ENCODE measurements around the gene ODC1. TPM values are rescaled to one million over a fixed set of nuclear protein-coding genes. Genes with fewer than 3 reads are reported as not detected.
"Not testable (repeated sequence)": the region's sequence is repeated elsewhere in the genome, so short reads cannot be mapped to it uniquely, and the experiment has no call there.

Gene ODC1
- total RNA-seq, 1 donor from 2014 or later: 35.5 TPM

DNA sequence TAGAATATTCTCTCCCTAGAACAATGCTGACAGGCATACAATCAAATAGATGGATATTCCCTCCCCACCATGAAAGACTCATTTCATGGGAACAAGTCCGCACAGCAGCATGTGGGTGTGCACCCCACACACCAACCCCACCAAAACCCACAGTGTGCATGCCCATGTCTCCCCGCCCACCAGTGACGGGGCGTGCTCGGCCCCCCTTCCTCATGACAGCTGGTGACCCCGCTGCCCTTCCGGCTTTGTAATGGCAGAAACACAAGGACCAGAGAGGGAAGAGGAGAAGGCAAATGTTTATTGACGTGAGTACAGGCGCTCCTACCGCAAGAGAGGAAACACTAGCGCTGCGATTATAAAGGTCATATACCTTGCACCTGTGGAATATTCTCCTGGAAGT is 30.8 kb upstream of the ODC1 start:
- no peak for DNase-seq (ENCODE audit: low read depth in 2 of 2)

DNA sequence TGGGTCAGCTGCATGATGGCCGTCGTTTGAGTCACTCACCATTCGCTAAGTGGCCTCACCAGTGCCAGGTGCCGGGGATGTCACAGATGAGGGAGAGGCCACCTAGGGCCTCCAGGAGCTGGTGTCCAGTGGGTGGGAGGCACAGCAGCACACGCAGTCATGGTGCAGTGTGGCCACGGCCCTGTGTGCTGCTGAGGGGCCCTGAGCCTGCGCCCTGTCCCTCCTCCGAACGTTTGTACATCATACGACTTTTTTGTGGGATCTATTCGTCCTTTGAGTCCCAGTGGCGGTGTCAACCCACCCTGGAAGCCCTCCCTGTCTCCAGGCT is 30.1 kb upstream of the ODC1 start:
- DNase-seq (ENCODE audit: low read depth in 2 of 2): no peak

DNA sequence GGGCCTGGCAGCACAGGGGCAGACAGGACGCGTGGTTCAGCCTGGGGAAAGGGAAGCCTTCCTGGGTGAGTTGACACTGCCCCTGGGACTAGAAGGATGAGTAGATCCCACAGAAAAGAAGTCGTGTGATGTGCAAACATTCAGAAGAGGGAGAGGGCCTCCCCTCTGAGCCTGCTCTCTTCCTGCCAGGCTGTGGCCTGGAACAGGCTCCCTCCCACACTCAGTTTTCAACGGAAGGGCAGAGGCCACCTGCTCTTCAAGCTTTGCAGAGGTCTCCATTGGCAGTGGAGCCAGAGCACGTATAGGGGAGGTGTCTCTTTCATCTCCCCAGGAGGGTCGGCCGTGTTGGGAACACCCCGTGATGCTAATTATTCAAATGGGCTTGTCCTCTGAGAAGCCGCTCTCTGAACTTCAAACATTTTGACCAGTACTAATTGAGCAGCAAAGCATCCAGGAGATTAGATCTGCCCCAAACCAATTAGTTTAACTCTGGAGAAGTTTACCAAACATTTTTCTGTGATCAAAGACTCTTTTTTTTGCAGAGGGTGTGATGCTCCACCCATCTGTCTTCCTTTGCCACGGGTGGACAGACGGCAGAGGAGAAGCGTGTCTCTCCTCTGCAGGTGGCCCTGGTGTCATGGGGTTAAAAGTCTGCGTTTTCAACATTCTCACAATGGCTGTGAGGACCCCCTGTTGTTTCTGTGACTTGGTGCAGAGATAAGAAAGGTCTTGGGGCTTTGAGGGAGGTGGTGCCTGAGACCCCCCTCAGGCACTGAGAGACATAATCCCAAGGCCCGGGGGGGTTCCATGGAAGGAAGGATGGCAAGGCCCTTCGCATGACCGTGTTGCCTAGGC is 29.5 kb upstream of the ODC1 start:
- no peak for DNase-seq (ENCODE audit: low read depth in 2 of 2)

DNA sequence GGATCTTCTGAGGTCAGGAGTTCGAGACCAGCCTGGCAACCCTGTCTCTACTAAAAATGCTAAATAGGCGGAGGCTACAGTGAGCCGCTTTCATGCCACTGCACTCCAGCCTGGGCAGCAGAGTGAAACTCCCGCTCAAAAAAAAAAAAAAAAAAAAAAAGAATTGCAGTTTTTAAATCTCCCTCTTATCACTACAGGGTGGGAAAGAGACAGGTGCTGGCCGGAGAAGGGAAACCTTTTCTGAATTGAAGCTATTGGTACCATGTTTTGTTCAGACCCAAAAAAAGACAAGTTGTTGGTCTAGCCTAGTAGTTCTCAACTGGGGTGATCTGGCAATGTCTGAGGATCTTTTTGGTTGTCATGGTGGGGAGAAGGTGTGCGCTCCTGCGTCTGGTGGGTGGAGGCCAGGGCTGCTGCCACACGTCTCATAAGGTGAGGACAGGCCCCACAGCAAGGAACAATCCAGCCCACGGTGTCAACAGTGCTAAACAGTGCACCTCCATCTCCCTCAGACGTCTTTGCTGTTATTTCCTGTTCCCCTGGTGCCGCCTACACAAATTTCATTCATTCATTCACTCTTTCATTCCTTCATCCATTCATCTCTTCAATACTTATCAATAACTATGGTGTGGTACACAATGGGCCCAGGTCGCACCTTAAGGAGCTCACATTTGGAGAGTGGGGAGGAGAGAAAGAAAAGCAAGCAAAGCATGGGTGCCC is 28.8 kb upstream of the ODC1 start:
- DNase-seq (ENCODE audit: low read depth in 2 of 2): no peak

DNA sequence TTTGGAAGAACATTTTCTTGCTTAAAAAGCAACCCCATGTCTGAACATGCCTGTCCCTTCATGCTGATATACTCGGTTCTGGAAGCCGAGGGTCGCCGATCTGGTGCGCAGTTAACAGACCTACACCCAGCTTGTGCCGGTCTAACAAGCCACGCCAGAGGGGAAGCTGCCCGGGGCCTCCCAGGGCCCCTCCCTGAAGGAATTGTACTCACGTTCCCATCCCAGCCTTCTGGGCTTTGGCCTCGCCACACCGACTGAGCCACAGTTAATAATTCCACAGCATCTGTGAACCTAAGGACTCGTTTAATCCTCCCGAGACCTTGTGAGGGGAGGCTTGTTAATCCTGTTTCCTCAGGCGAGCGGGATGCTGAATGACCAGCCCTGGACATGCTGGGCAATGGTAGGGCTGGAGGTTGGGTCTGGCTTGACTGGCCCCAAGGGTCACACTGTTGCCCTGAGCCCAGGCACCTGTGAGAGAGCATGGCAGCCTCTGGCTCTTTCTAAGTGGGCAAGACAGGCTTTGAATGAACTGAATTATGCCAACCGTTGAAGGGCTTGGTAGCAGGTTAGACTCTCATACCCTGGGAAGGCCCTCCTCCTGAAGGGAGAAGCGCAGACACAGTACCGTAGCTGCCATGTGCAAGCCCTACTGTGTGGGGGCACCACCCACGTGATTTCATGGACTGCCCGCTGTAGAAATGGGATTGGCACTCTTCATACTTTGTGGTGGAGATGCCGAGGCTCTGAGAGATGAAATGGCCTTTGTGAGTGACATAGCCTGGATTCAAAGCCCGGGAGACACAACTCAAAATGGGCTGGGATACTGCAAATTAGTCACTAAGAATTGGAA is 27.9 kb upstream of the ODC1 start:
- DNase-seq (ENCODE audit: low read depth in 2 of 2): no peak

DNA sequence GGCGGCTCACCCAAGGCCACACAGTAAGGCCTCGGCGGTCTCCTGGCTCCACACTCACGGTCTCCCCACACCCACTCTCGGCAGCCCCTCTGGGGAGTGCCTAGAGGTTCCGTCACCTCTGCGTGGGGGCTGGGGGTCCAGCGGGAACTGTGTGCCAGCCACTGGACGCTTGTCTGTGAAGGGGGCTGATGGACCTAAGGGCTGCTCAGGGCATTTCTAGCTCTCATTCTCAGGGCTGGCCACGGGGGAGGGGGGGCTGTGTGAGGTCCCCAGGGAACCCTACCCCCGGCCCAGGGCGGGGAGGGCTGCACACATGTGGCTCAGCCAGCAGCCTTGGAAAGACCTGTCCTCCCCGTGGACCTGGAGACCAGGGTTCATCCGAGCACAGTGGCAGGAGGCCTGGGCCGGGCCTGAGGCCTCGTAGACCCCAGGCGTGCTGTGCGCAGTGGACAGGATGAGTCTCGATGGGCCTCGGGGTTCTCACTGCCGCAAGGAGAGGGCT is 27.1 kb upstream of the ODC1 start:
- DNase-seq (ENCODE audit: low read depth in 2 of 2): no peak

DNA sequence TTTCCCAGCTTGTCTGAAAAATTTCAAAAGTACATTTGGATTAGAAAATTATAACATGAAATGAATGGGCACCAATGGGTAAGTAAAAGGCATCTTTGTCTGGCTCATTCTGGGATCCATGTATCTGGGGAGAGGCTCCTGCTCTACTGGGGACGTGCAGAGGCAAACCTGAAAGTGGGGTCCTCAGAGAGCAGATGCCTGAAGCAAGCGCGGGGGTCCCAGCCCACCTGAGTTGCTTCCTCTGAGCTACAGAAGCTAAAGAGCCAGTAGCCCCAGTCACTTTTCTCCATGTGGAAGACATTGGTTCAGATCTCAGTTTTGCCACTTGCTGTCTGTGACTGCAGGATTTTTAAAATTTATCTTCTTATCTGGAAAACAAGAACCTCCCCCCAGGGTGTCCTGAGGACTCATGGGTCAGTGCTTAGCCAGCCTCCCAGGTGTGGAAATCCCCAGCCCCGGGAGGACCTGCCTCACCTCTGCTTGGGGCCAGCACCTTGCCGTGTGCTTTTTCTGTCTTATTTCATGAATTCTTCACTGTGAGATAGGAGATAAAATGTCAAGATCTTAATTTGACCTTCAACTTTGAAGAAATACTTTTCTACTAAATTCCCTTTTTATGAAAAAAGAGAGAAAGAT is 25.1 kb upstream of the ODC1 start:
- DNase-seq (ENCODE audit: low read depth in 2 of 2): no peak

DNA sequence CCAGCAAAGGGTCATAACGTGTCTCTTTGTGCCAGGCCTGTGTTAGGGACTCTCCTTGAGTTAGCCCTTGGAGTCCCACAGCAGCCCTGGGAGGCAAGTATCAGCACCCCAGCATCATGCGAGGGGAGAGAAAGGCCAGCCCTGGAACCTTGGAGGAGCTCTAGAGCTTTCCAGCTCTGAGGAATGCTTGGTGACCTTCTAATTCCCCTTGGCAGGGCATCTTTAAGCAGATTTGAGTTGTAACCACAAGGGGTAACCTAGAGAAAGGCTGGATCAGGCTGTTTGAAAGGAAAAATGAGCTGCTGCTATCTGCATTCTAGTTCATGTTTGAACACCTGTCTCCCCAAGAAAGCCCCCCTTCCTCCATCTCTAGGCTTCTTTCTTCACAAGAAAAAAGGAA is 23.8 kb upstream of the ODC1 start:
- DNase-seq (ENCODE audit: low read depth in 2 of 2): no peak

DNA sequence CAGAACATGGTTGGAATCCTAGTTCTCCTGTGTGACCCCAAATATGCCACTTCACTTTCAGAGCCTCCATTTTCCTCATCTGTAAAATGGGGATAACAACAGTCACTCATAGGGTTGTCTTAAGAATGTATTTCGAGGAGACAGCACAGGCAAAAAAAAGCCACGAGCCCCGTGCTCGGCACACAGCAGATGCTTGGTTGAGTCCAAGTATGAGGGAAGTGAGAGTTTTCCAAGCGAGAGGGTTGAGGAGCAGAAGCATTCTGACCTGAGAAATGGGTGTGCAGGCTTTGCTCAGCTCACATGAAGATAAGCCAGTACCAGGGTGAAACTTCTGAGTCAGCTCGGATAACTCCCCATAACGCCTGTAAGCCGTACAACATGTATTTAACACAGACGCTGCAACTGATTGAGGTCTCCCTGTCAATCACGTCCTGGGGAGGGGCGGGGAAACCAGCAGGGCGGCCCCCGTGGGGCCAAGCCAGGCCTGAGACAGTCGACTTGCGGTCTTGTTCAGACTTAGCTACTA is 23.0 kb upstream of the ODC1 start:
- DNase-seq (ENCODE audit: low read depth in 2 of 2): no peak

DNA sequence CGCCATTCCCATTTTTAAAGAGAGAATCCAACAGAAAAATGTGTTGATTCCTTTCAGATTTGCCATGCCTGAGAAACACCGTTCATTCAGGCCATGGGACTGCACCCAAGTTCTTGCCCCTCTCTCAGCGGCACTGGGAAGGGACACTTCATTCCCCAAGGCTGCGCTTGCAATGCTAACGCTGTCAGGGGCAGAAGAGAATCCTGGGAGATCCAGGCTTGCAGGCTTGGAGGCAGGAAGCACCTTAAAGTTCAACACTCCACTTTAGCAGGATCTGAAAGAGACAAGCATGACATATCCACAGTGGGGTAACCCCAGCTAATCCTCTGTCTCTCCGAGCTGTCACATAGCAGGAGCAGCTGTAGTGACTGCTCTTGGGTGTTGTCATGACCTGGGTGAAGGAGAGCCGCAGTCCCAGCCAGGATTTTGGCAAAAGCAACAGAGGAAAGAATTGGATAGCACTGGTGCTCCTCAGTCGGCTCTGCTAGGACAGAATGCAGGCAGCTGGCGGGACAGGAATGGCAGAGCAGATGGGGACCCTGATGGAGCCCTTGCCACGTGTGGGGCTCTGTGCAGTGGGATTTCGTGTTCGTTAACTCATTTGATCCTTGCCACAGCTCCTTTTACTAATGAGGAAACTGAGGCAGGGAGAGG is 22.0 kb upstream of the ODC1 start:
- DNase-seq (ENCODE audit: low read depth in 2 of 2): no peak

DNA sequence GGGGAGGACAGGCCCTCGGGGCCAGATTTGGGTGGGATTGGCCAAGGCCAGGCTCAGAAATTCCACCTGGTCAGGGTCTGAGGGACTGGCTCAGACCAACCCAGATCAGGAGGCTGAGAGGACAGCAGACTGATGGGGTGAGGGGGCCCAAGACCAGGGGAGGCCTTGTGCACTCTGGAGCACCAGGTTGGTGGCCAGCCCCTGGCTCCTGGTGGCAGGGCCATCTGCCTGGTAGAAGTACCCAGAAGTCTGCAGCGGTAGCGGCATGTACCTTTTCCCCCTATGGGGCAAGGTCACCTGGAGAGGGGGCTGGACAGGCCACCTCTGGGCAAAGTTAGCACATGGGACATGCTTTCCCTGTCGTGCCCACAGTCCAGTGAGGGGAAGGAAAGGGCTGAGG is 21.2 kb upstream of the ODC1 start:
- no peak for DNase-seq (ENCODE audit: low read depth in 2 of 2)

DNA sequence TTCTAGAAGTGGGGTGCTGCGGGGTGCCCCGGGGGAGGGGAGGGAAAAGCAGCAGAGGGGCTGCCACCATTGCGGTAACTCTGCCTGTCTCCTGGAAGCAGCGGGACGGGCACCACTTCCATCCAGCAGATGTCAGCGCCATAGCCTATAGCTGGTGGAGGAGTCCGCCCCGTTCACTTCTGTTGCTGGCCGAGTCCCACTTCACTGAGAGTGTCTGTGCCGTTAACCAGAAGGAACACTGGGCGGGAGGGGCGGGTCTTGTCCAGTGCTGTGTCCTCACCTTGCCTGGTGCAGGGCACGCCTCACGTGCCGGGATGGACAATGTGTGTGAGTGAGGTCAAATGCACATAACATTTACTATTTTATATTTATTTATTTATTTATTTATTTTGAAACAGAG is 19.3 kb upstream of the ODC1 start:
- peak; percentile 20 to 21 for DNase-seq (ENCODE audit: low read depth in 2 of 2)

DNA sequence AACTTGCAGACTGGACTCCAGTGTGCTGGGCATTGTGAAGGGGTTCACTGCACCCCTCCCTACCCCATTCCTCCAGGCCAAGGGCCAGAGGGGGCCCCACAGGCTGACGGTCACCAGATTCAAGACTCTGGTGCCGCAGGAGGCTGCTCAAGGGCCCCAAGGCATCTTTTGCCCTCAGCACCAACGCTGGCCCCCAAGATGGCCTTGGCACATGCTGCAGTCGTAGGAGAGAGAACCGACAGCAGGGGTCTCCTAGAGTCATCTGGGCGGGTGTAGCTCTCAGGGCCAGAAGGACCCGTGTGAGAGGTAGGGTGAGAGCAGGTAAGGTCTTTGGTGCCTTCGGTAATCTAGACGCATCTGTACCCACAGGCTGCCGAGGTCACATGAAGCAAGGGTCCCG is 18.7 kb upstream of the ODC1 start:
- no peak for DNase-seq (ENCODE audit: low read depth in 2 of 2)

DNA sequence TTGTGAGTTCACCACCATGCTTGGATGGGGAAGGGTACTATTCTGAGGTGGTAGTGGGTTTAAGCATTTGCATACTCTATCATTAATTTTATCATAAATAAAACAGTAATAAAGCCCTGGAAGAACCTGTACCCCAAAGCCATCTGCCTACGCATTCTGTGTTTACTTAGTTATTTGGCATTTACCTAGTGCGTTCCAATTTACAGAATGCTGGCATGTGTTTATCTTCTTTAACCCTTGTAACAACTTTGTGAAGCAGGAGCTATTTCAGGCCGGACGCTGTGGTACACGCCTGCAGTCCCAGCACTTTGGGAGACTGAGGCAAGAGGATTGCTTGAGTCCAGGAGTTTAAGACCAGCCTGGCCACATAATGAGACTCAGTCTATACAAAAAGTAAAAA is 17.8 kb upstream of the ODC1 start:
- no peak for DNase-seq (ENCODE audit: low read depth in 2 of 2)

DNA sequence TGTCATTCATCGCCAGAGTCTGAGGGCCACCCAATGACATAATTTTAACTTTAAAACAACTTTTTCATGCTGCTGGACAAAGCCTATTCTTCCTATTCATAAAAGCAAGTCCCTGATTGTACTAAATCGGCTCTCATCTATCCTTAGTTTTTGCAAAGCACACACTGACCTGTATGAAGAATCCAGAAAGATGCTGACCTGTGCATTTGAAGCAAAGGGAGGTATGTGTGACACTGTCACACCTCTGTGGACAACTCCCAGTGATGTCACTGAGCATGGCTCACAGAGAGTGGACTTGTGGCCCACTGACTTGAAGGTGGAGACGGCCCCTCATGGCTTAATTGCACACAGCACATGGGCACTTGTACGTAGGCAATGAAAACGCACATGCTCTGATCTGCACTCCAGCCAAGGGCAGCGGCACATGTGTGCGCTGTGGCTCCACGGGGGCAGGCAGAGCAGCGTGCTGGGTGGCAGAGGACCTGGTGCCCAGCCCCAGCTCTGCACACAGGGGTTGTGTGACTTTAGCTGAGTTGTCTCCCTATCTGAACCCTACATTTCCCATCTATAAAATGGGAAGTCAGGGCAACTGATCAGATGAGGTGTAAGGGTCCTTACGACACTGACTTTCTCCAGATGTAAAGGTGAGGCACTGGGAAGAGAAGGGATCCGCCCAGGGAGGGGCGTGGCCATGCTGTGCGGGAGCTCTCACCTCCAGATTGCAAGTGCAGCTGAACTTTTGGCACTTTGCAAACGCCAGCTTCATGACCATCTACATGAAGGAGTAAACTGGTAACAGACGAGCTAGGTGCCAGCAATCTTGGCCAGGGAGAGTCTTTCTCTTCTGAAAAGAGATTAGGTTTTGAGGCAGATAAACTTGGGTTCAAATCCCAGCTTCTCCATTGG is 14.3 kb upstream of the ODC1 start:
- no peak for DNase-seq (ENCODE audit: low read depth in 2 of 2)

DNA sequence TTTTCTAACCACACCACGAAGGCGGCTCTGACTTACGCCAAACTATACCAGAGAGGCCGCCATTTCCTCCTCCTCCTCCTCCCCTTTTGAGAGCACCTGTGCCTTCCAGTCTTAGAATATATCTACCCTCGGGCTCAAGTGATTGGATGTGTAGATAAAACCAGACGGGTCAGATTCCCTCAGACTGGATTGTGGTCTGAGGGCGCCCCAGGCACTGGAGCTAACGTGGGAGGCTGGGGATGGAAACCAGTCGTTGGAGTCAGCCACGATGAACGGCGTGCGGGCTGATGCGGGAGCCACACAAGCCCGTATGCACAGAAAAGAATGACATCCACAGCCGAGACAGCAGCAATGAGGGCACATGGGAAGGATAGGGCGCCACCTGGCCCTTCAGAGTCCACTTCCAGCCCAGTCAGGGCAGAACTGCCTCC is 12.3 kb upstream of the ODC1 start:
- DNase-seq (ENCODE audit: low read depth in 2 of 2): no peak

DNA sequence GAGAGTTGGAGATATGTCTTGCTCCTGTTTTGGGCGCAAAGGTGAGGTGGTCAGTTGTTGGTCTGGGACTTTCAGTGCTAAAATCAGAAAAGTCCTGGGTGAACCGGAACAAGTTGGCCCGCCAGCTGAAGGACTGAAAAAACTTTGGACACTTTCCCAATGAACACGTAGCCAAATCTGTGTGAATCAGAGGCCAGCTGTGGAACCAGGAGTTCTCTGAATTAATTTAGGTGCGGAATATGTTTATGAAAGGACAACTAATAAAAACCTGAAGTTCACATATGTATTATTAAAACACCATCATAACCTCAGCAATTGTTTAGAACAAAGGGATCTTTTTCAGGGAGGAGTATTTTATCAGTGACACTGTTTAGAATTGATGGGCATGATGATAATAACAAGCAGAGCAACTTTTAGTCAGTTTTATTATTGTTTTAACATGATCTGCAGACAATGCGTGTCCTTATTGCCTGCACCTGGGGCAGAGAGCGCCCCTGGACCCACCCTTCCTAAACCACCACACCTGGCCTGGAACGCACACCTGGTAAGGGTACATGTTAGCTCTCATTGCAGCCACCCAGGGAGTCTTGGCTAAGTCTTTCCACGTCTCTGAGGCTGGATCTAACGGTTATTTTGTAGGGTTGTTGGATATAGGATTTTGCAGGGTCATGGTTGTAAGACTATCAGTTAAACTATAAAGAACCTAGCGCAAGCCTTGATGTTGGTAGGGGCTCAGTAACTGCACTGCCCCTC is 9.9 kb upstream of the ODC1 start:
- DNase-seq (ENCODE audit: low read depth in 2 of 2): peak; percentile 50 to 60

DNA sequence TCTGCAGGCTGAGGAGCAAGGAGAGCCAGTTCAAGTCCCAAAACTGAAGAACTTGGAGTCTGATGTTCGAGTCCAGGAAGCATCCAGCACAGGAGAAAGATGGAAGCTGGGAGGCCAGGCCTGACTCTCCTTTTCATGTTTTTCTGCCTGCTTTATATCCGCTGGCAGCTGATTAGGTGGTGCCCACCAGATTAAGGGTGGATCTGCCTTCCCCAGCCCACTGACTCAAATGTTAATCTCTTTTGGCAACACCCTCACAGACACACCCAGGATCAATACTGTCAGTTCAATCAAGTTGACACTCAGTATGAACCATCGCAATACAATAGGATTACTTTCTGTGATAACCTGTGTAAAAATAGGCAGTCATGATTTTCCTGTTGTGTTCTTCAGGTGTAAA is 9.1 kb upstream of the ODC1 start:
- not testable (repeated sequence) for DNase-seq (ENCODE audit: low read depth in 2 of 2)

DNA sequence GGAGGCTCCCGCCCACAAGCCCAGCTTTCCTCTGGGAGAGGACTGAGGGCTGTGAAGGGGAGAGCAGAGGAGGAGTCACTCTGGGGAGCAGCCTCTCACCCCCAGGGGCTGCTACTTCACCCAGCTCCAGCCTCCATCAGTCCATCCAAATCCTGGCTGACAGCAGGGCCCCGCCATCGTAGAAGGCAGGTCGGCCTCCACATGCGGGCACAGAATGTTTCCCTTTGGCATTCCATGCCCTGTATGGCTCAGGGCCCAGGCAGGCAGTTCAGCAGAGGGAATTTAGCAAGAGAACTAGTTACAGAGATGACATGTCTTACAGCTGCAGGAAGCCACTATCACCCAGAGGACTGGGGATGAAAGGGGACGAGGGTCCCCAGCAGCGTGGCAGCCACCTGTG is 6.4 kb upstream of the ODC1 start:
- DNase-seq (ENCODE audit: low read depth in 2 of 2): no peak
